GM18907 (cell line): ENCODE results near the gene ILDR1.
"Not testable (repeated sequence)": the region's sequence is repeated elsewhere in the genome, so short reads cannot be mapped to it uniquely, and the experiment has no call there.

ENCODE experiments used
- ATAC-seq: cut with Tn5 transposase; IDR thresholded peaks from one replicate; pipeline ENCODE4 v1.9.1; 2021; ENCODE audit warnings: mild to moderate bottlenecking, moderate library complexity; ENCODE audit not compliant: unreplicated experiment

The ILDR1 gene

GRCh38 chr3:122021811-122022401 lies at the start of gene ILDR1:
Gene ILDR1, minus strand, starts transcription at chr3:122022247. Its CDS starts 170 bp downstream, at chr3:122022077.
- ATAC-seq: peak; percentile 50

DNA sequence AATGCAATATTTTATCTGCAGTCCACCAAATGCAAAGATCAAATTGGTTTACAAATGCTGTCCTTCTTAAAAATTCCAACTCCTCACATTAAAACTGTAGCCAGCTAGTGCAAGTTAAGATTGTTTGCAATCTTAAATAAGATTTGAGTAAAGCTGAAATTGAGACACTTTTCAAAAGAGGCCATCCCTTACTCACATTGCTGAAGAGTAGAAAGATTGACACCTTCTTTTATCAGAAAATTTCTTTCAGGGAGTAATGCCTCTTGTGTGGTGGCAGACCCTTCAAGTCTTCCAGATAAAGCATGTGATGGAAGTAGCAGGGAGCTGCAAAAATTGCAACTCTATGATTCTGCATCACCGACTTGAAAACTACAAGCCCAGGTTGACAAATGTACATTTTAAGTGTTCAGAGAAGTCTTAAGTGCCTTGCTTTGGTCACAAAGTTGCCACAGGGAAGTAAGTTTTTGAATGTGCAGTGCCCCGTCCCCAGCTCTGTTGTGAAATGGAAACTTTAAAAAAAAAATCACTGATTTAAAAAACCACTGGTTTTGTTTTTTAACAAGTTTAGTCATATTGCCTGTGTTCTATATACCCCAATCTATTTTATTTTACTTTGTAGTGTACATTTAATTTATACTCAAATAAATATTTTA lies 45.7 kb upstream of the ILDR1 start:
- peak; percentile 36 for ATAC-seq

DNA sequence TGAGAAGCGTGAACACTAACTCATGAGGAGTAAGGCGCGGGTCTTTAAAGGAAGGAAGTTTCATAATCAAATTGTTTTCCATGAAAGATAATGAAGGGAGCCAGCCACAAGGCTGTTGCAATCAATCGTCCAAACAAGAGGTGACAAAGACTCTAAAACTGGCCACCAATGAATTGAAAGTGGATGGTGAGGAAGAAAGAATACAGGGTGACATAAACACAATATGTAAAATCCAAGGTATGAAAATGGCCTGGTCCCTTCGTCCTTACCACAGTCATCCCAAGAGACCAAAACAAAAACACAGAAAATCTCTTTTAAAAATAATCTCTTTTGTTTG lies 45.1 kb upstream of the ILDR1 start:
- ATAC-seq: peak; percentile 52

DNA sequence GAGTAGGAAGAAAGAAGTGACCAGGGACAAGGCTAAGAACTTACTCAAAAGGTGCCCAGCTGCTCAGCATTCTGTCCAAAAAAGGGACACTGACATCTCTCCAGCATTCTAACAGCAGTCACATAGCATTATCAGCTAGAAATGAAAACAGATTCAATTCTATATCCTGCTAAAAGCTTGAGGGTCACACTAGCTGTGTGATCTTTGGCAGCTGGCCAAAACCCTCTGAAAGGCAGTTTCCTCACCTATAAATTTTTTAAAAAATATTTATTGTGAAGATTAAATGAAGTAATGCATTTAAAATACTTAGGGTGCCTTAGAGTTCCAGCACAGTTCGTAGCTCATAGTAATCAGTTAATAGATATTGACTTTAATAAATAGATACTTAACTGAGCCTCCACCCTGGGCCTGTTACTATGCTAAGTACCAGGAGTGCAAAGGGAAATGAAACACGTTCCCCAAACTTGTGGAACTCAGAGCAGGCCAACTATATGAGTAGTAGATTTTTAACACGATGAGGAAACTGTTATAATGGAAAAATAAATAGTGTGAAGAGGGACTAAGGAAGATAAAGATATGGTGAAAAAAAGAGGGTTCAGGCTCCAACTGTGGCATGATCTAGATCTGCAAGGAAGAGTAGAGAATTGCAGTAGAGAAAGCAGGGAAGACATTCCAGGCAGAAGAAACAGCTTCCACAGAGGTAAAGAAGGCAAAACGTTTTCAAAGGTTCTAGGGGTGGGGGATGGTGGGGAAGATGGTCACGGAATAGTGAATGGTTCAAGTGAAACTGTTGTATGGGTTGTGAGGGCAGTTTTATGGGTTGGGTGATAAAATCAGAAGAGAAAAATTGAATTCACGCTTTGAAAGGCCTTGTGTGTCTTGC lies 44.5 kb upstream of the ILDR1 start:
- ATAC-seq: peak; percentile 13

DNA sequence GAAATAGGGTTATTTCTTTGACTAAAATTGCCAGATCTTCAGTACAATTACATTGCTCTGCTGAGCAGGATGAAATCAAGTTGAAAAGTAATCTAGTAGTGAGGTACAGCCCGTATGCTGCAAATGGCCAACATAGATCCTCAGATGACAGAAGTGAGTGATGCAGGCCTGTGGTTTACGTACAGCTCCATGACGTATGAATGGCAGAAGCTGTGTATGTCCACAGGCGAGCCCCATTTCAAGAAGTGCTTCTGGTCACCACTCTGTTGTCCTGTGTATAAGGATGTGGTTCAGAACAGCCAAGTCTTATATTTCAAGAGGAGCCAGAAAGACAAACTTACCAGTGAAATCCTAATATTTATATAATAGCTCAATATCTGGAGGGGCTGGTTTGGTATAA lies 42.3 kb upstream of the ILDR1 start:
- ATAC-seq: no peak

DNA sequence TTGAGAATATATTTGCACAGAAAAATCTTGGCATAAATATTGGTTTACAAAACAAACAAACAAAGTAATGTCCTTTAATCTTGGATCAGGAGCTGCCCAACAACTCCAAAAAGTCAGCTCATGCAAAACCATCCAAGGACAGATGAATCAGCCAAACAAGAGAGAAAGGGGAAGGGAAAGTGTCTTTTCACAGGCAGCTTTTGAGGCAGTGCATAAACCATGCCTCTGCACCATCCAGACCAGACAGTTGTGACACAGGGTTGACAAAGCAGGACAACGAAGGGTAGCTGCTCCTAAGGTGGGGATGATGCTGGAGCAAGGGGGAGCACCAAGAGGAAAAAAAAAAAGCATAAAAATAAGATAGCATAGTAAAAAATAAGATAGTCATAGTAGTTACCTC lies 41.9 kb upstream of the ILDR1 start:
- peak; percentile 46 for ATAC-seq

DNA sequence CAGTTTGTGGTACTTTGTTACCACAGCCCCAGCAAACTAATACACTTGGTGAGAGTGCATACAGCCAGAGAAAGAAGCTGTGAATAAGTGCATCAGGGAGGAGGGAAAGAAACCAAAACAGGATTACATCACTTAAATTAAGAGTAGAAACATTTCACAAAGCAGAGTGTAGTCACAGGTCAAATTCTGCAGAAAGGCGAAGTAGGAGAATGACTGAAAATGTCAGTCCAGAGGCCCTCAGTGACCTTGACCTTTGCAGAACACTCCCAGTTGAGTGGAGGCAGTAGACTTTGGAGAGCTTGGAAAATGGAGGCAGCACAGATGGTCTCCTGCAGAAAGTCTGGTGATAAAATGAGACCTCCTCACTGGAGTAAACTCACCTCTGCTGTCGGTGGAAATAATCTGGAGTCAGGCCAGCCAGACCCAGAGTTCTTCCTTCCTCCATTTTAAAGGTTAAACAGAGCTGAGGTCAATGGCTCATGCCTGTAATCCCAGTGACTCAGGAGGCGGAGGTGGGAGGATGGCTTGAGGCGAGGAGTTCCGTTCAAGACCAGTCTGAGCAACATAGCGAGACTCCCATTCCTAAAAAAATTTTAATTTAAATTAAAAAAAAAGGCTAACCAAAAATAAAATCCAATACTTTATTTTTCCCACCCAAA lies 38.1 kb upstream of the ILDR1 start:
- ATAC-seq: no peak

- ATAC-seq: peak; percentile 54
These were observed 36.2 kb upstream of the ILDR1 start for GRCh38 chr3:122058294-122058693.

DNA sequence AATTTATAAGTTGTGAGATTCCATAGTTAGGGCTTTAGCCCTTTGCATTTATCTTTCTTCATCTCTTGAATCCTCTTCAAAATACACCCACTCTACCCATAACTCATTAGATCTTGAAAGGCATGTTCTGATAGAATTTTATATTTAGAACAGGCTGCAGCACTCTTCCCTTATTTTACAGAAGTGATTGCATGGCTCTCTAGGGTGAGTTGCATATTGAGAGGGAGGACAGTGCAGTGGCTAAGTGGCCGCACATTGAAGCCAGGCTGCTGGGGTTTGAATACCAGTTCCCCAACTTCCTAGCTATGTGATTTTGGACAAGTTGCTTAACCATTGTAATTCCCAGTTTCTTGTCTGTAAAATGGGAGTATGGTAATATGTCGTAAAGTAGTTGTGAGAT lies 35.6 kb upstream of the ILDR1 start:
- no peak for ATAC-seq

DNA sequence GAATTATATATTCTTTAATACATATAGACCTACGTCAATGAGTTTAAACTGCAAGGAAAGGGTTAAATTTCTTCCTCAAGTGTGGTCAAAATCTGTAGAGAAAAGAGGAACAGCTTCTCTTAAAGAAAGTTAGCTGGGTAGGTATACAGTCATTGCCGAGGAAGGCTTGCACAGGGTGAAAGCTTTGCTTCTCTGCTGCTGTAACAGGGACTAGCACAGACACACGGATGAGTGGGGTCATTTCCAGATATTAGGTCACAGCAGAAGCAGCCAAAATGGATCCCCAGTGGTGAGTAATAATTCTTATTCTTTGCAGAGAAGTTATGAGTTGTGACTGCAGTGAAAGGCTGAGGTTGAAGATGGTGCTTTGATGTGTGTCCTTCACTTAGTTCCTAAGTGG lies 33.2 kb upstream of the ILDR1 start, which contains the start of gene CD86:
Gene CD86 (plus strand): TSS at position 148 of the 400 bp plus-strand sequence. CDS start 128 bp downstream, at position 276.
- peak; percentile 89 for ATAC-seq

DNA sequence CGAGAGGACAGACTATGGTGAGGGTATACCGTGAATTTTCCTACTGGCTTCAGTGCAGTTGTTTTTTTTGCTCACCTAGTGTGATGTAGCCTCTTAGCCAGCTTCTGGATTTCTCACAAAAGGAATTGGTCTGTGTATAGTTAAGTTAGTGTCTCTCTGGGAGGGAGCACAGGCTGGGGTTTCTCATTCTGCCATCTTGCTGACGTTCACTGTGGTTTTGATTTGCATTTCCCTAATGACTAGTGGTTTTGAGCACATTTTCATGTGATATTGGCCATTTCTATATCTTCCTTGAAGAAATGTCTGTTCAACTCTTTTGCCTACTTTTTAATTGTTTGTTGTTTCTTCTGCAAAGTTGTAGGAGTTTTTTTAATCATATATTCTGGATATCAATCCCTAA lies 30.9 kb upstream of the ILDR1 start:
- ATAC-seq: peak; percentile 51

- ATAC-seq: not testable (repeated sequence)
These were observed 25.7 kb upstream of the ILDR1 start for GRCh38 chr3:122047773-122048172.

DNA sequence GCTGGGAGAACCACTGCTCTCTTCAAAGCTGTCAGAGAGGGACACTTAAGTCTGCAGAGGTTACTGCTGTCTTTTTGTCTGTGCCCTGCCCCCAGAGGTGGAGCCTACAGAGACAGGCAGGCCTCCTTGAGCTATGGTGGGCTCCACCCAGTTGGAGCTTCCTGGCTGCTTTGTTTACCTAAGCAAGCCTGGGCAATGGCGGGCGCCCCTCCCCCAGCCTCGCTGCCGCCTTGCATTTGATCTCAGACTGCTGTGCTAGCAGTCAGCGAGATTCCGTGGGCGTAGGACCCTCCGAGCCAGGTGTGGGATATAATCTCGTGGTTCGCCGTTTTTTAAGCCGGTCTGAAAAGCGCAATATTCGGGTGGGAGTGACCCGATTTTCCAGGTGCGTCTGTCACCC lies 25.2 kb upstream of the ILDR1 start:
- not testable (repeated sequence) for ATAC-seq

DNA sequence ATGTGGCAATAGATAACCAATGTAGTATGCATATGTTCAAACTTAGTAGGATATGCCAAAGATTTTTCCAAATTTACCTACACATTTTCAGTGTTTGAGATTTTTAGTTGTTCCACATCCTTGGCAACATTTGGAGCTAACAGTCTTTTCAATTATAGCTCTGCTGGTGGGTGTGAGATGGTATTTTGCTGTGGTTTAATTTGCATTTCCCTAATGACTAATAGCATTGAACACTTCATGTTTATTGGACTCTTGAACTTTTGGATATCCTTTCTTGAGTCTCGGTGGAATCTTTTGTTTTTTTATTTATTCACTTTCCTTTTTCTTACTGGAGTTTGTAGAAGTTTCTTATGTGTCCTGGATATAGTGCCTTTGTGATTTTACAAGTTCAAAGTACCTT lies 11.0 kb upstream of the ILDR1 start:
- no peak for ATAC-seq

DNA sequence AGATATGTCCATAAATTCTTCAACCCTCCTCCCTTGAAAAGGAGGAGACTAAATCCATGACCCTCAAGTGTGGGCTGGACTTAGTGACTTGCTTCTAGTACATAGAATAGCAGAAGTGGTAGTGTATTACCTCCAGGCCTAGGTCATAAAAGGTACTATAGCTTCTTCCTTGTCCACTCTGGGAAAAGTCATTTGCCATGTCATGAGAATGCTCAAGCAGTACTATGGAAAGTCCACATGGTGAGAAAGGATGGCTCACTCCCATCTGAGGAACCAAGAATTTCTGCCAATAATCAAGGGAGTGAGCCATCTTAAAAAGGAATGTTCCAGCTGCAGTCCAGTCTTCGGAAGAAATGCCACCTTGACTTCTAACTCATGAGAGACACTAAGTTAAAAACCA lies 10.5 kb upstream of the ILDR1 start:
- no peak for ATAC-seq

DNA sequence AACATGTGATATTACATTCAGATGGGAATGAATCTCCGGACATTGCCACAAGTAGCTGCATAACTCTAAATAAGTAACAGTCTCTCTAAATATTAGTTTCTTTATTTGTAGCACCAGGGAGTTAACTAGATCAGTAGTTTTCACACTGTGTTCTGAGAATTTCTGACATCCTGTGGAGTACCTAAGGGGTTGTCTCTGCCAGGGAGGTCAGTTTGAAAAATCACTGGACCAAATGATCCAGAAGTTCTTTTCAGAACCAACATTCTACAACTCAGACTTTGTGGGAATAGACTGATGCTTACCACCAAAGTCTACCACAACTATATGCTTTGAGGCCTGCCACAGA lies 9.0 kb upstream of the ILDR1 start:
- ATAC-seq: peak; percentile 49

DNA sequence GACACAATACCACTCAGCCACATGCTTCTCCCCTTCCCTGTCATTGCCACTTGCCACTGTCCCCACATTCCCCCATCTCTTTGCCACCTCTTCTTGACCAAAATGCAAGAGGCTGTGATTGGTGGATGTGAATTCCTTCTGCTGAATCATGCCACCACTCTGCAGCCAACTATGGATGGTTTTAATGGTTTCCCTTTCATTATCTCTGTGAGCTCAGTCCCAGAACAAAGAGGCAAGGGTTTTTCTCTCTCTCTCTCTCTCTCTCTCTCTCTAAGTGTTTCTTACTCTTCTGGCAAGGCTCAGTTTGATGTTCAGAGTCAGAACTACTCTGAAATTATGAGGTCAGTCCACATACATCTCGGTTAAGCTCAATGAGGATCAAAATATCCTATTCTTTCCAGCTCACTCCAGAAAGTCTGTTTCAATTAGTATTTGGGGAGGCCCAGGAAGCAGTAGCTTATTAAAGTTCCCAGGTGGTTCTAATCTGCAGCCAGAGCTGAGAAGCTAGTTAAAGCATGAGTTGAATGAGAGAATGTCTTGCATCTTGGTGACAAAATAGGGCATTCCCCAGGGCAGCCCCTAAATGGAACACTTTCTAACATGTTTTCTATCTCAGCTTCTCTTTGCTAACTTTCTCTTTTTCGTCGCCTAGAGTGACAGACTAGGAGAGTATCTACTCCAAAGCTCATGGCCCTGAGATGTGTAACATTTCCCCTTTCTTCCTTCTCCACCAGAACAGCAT lies 8.5 kb upstream of the ILDR1 start:
- peak; percentile 67 for ATAC-seq

- ATAC-seq: peak; percentile 81
These were observed 3.2 kb upstream of the ILDR1 start for GRCh38 chr3:122025296-122025695.

- ATAC-seq: peak; percentile 1
These were observed 2.8 kb upstream of the ILDR1 start for GRCh38 chr3:122024800-122025199.

DNA sequence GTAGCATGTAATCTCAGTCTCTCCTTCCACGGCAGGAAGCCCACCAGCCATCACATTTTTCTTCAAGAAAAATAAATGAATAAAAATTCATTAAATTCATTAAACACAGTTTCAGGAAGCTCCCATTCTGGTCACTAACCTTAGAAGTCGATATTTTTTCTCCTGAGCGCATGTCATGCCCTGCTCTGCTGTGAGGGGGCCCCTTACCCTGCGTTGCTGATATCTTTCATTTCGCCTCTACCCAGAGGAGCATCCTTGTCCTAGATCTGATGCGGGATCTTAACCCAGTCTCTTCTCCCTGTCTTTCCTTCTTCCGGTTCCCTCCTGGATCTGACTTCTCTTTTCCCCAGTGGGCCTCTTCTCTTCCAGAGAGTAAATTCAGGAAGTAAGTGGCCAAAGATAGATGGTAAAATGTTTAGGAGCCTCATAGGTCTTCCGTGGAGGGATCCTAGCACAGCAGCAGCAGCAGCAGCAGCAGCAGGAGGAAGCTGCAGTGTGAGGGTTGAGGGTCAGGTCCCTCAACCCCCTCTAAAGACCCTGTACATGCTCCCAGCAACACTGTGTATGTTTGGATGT lies 1.4 kb upstream of the ILDR1 start:
- ATAC-seq: no peak
